HG03095 (cell line): ENCODE data around the gene FGF2.
"Not testable (repeated sequence)": the region's sequence is repeated elsewhere in the genome, so short reads cannot be mapped to it uniquely, and the experiment has no call there.

Experiments used
- ATAC-seq: cut with Tn5 transposase; IDR thresholded peaks from one replicate; pipeline ENCODE4 v1.9.1; 2021; ENCODE audit warnings: moderate library complexity; ENCODE audit not compliant: unreplicated experiment

Gene FGF2

DNA sequence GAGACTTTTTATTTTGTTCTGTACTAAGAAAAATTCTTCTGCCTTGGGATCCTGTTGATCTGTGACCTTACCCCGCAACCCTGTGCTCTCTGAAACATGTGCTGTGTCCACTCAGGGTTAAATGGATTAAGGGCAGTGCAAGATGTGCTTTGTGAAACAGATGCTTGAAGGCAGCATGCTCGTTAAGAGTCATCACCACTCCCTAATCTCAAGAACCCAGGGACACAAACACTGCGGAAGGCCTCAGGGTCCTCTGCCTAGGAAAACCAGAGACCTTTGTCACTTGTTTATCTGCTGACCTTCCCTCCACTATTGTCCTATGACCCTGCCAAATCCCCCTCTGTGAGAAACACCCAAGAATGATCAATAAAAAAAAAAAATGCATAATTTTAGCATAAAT is 13.8 kb upstream of the FGF2 start:
- not testable (repeated sequence) for ATAC-seq

DNA sequence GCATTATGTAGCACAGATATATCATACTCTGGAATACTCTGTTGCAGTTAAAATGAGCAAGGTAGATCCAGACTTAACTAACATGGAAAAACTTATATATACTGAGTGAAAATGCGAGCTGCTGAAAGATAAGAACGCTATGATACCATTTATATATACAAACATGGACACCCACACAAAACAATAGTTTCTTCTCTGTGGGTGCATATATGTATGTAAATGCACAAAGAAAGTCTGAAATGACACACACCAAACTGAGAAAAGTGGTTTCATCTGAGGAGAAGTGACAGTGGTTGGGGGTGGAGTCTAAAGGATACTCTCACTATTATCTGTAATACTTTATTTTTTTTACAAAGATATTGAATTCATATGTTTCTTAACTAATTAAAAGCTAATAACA is 12.2 kb upstream of the FGF2 start:
- peak; percentile 98 for ATAC-seq

DNA sequence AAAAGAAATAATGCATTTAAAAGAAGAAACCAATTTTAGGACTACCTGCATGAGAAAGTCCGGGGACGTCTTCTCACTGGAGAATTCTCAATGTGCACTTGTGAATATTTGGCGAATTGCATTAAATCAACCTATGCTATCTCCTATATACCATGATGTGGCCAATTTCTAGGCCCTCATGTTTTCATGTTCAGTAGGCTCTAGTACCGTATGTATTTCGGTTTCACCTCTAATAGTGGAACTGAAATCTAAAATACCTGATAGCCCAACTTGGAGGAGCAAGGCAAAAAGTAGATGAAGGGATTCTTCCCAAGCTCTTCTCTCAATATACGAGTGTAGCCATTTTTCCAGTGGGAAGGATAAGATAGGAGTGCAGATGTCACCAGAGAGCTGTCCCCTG is 11.4 kb upstream of the FGF2 start:
- peak; percentile 44 for ATAC-seq

DNA sequence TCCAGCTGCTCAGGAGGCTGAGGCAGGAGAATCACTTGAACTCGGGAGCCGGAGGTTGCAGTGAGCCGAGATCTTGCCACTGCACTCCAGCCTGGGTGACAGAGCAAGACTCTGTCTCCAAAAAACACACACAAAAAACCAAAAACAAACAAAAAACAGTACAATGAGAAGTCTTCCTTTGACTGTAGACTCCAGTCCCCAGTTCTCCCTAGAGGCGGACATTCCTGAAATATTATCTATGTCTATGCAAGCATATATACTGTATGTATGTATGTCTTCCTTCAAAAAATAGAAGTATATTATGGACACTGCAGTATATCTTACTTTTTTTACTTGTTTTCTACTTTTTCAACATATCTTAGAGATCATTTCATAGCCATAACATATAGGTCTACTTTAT is 10.2 kb upstream of the FGF2 start:
- no peak for ATAC-seq

DNA sequence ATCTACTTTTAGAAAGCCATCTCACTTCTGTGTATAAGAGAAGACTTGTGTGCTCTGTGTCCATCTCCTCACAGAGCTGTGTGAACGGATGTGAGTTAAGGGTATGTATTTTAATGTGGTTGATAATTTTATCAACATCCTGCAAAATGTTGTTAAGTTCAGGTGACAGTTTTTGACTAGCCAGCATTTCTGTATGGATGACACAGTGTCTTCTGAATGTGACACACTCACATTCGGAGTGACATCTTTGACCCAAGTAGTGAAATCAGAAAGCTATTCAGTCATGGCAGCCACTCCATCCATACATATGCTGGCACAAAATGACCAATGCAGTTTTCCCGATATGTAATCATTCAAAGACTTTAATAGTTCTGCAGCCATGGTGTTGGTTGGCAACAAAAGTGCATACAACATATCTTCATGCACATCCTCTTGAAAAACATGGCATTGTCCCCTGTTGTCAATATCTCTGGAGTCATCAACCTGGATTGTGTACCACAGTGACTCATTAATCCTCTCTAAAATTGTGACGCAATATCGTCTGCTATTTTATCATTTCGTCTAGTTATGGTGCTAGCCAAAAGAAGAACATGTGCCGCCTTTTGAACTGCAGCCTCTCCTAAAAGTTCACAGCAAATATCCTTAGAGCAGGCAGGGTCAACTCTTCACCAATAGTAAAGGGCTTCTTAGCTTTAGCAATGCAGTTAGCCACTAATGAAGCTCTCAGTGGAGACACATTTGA is 6.8 kb upstream of the FGF2 start:
- ATAC-seq, result no peak

DNA sequence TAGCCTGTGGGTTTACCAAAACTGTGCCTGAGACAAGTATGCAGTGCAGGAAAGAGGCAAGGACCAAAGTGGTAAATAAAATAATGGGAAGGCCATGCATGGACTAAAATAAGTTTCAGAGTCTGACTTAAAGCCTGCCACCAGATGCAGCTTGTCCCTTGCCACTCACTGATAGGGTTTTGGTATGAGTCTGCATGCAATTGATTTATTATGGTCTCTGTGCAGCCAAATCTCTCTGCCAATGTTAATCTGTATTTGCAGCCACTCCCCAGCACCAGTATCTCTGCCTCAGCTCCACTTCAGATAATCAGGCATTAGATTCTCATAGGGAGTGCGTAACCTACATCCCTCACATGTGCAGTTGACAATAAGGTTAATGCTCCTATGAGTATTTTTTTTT is 5.5 kb upstream of the FGF2 start:
- ATAC-seq, result no peak

DNA sequence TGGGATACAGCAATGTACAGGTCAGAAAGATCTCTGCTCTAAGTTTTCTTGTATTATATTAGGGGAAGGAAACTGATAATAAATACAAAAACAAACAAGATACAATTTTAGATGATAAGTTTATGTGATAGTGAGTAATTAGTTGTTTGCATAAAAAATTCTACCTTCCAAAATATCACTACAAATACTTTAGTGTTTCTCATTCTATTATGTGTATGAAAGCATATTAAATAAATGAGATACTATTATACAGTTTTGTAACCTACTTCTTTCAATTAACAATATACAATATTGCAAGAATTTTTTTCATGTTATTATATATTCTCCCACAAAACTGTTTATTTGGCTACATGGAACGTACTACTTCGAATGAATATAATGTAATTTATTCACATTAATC is 4.2 kb upstream of the FGF2 start:
- no peak for ATAC-seq

DNA sequence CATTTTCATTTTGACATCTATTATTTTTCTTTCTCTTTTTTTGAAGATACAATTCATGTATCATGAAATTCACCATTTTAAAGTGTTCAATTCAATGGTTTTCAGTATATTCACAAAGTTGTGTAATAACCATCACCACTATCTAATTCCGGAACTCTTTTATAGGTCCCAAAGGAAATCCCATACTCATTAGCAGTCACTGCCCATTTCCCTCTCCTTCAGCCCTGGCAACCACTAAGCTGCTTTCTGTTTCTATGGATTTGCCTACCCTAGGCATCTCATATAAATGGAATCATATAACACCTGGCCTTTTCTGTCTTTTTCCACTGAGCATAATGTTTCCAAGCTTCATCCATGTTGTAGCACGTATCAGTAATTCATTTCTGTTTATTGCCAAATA is 3.2 kb upstream of the FGF2 start:
- no peak for ATAC-seq

DNA sequence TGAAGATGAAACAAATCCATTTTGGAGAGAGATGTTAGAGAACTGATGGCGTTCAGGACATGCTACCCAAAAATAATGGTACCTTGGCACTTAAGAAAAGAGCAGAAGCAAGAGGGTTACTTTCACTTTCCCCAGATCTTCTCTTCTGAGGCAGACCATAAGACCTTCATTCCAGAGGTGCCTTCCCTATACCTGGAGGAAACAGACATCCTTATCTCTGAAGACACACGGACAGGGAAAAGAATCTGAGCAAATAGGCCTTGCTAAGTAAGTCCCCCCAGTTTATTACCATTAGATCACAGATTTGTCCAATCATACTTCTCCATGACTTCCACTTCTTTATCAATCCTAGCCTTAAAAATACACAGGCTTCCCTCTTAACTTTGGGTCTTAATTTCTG is 2.0 kb upstream of the FGF2 start:
- ATAC-seq, result no peak

DNA sequence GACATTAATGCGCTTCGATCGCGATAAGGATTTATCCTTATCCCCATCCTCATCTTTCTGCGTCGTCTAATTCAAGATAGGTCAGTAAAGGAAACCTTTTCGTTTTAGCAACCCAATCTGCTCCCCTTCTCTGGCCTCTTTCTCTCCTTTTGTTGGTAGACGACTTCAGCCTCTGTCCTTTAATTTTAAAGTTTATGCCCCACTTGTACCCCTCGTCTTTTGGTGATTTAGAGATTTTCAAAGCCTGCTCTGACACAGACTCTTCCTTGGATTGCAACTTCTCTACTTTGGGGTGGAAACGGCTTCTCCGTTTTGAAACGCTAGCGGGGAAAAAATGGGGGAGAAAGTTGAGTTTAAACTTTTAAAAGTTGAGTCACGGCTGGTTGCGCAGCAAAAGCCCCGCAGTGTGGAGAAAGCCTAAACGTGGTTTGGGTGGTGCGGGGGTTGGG is 528 bp upstream of the FGF2 start:
- no peak for ATAC-seq

DNA sequence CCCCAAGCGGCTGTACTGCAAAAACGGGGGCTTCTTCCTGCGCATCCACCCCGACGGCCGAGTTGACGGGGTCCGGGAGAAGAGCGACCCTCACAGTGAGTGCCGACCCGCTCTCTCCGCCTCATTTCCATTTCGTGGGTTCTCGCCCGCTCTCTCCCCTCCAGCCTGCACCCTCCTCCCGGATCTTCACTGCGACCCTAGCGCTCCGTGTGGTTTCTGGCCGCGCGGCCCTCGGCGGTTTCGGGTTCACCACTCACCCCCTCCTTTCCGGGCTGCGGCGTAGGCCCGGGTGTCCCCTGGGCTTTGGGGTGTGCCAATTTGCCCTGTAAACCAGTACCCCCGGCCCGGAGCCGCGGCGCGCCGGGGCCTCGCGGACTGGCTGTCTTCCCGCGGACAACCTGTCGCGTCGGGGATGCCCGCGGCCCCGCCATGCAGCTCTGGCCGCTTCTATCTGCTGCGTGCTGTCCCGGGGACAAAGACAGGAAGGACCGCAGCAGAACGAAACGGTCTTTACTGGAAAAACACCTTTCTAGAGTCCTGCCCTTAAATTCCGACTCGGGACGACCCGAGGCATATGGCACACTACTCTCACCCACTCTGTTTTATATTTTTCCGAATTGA is 737 bp downstream of the FGF2 start:
- ATAC-seq, result peak; percentile 43

DNA sequence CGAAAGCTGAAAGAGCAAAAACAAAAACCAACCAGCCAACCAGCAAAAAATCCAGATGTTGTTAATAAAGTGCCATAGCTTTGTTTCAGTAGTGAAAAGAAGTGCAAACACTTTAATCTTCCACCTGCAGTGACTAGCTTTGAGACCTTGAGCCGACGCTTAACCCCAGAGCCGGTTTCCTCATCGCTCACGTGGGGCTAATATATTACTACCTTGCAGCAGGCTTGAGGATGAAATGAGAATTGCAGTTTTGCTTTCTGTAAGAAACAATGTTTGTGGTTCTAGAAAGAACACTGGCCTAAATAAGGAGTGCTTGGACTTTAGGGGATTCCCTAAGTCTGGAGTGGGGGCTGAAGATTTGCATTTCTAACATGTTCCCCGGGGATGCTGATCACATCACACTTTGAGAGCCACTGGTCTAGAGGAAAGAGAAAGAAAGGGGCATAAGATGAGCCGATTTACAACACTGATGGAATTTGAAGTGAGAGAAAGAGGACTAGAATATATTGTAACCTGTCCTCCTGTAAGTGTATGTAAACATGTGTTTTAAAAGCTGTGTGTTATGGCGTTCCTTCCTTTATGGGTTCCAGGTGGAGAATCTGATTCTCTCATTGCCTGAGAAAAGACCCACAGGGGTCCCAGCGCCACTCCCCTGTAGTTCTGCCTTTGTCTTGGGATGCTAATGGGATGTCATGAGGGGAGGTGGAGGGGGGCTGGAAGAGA is 1.4 kb downstream of the FGF2 start:
- ATAC-seq, result peak; percentile 87

DNA sequence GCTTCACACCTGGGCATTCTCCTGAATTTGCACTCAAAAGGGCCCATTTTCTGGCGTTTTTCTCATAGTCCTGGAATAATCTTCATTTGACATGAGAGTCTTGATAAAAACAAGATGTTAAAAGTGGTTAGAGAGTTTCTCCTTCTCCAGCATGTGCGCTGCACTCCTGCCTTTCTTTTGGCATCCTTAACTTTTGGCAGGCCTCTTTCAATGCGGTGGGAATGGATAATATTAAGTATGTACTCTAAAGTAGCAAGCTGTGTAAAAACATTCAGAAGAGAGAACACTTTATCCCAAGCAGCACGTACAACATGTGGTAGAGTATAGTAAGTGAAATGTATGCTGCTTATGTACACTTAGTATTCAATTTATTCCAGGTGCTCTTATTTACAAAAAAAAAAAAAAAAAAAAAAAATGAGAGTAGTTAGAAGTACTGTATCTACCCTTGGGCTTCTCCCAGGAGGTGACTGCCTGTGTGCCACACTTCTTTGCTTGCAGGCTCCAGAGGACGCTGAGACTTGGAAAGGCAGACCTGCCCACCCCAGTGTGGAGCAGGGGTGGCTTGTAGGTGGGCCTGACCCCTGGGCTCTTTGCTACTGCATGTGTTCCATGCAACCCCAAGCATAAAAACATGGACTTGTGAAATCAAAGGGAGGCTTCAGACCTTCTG is 3.9 kb downstream of the FGF2 start:
- no peak for ATAC-seq

DNA sequence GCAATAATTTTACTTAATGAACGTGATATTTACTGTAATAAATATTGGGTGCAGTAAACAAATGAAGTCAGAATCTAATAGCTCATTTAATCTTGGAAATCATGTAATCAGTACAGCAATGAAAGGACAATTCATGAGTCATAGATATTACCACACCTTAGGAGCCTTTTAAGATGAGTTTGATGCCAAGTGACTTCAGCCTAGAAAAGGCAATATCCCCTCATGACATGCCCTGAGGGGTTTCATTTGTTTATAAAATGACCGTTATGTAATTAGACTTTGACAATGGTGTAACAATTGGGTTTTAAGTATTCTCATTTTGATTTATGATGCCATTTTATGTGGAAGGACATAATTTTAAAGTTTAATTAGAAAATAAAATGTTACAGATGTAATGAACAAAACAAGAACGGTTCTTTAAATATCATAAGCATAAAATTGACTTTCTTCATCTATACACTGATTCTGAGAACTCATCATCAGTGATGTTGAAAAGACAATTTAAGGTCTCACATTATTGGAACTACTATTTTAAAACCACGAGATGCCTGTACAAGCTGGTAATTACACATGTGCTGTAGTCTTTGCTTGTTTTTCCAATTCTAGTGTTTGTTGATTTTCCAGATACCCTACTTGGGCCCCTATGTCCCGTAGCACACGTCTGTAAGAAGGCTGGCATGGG is 5.0 kb downstream of the FGF2 start:
- ATAC-seq, result no peak

DNA sequence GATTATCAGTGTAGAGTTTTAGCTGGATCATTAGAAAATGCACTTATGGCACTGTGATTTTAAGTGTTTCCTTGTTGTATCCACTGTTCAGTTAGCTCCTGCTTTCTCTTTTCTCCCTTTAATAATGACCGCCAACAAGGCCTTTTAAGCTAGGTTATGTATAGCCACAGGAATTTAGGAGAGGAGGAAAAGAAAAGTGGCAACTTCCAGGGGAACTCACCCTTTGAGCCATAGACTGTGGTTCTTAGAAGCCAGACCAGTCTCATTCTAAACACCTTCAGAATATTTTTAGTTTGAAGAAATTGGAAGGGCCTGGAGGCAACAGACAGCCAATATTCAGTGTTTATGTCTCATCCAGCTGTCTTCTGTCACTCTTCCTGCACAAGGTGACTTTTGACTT is 6.1 kb downstream of the FGF2 start:
- no peak for ATAC-seq

DNA sequence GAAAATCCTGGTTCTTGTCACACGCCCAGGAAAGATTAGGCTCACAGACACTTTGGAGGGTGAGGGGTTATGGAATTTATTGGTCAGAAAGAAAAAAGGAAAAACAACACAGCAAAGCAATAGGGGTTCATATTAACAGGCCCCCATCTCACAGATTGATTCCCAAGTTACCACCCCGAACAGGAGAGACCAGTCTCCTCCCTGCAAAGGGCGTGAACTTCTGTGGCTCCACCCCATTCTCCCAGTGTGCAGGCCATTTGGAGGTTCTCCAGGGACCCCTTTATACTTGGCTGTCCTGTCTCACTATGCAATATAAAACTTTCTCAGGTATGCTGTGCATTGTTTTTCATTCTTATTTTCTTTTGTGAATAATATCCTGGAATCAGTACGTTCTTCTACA is 7.4 kb downstream of the FGF2 start:
- ATAC-seq, result no peak

DNA sequence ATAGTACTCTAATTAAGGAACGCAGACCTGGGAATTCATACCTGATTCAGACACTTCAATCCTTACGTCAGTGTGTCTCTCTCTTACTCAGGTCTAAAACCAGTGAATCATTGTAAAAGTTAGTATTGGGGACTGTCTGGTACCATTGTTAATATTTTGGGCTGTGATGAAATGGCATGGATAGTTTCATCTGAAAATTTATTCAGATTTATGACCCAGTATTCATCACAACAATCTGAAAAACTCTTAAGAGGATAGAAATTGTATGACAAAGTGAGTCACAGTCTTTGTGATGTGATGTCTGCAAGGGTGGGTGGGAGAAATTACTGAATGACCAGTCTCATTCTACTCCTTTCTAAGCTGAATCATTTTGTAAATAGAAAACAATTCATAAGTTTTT is 10.3 kb downstream of the FGF2 start:
- no peak for ATAC-seq

DNA sequence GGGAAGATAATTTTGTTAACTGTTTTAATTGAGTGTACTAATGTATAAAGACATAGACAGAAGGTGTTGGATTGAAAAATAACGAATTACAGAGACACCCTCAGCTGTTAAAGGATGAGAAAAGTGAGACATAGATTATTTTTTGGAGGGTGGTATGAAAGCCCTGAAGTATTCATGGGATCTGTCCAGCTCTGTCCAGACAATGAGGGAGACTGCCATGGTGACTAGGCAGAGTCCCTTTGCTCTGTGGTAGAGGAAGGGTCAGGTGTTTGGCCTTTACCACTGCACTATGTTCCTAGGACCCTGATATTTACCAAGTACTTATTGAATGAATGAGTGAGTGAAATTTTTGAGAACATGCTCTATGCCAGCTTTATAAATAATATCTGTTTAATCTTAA is 11.4 kb downstream of the FGF2 start:
- ATAC-seq, result no peak

DNA sequence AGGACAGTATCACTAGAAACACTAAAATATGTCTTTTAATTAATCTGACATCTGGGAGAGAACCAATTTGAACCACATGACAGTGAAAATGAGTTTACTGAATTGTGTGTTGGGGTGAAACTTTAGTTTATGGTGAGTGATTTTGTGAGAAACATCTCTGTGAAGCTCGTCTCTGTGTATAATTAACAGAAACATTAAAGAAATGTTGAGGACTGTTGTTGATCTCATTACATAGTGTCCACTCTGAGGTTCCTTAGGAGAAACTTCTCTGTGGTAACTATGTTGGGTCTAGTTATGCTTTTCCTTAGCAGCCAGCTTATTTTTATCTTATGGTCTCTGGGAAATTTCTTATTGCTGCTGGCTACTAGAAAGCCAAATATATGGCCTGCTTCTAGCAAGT is 15.8 kb downstream of the FGF2 start:
- no peak for ATAC-seq

DNA sequence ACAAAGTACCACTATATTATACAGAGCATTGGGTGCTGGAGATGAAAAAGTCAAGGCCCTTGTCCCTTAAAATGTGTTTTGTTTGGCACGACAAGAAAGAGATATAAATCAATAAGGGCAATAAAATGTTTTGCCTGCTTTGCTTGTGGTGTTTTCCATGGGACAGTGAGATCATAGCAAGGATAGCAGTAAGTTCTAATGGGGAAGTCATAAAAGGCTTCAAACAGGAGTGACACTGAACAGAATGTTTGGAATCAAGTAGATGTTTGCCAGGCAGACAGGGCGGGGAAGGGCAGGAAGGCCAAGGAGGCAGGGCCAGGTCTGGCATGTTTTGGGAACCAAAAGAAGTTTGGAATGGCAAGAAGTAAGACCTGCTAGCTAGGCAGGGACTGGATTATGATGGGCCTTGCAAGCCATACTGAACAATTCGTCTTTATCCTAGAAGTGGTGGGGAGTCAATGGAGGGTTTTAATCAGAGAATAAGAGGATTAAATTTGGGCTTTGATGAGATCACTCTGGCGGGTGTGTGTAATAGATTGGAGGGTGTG is 16.4 kb downstream of the FGF2 start:
- no peak for ATAC-seq

DNA sequence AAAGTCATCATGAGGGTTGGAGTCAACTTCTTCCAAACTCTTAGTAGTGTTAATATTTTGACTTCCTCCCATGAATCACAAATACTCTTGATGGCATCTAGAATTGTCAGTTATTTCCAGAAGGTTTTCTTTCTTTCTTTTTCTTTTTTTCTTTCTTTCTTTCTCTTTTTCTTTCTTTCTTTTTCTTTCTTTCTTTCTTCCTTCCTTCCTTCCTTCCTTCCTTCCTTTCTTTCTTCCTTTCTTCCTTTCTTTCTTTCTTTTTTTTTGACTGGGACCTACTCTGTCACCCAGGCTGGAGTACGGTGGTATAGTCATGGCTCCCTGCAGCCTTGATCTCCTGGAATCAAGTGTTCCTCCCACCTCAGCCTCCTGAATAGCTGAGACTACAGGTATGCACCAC is 17.8 kb downstream of the FGF2 start:
- not testable (repeated sequence) for ATAC-seq
